Adrenal gland (tissue), 12 donors: ENCODE measurements around the gene CD101. TPM values are rescaled to one million over a fixed set of nuclear protein-coding genes. Genes with fewer than 3 reads are reported as not detected.

Experiments
- DNase-seq, 7 donors: peaks; one replicate each; pipeline ENCODE4 v3.0.0-alpha.2; 2019 to 2020
- H3K27ac ChIP-seq, 5 donors: fragments of 200-600 bp; sonication (generic) in 4 of 5; 1 replicate in 3 of 5; 2 replicates in 2 of 5; pipeline versions ENCODE4 v1.5.1 to v1.8.0; 2016 to 2020; ENCODE audit warnings: mild to moderate bottlenecking in 1 of 5
- H3K27me3 ChIP-seq: fragments of 200-600 bp; 2 replicates; pipeline ENCODE4 v1.8.0; 2021
- H3K36me3 ChIP-seq, 2 donors: fragments of 200-600 bp; replicated peaks in 1 of 2; 1 replicate in 1 of 2; 2 replicates in 1 of 2; pipeline versions ENCODE4 v1.5.1 to v1.8.0; 2018 to 2022
- H3K4me1 ChIP-seq, 2 donors: fragments of 200-600 bp; replicated peaks in 1 of 2; 1 replicate in 1 of 2; 2 replicates in 1 of 2; pipeline versions ENCODE4 v1.5.1 to v1.8.0; 2018 to 2021
- H3K4me3 ChIP-seq, 4 donors: fragments of 200-600 bp; sonication (generic) in 3 of 4; one replicate each; pipeline ENCODE4 v1.5.1; 2016 to 2018
- H3K9me3 ChIP-seq, 3 donors: fragments of 200-600 bp; sonication (generic) in 1 of 3; replicated peaks in 1 of 3; 1 replicate in 2 of 3; 2 replicates in 1 of 3; pipeline versions ENCODE4 v1.5.1 to v1.8.0; 2016 to 2021
- POLR2A ChIP-seq, 2 donors: fragments of 450-650 bp; IDR thresholded peaks; one replicate each; pipeline ENCODE4 v1.6.1; 2017; ENCODE audit warnings: antibody characterized with exemption in 2 of 2, mild to moderate bottlenecking in 2 of 2, moderate library complexity in 1 of 2
- WGBS, 4 donors: extraction: QIAGEN DNeasy Blood & Tissue Kit in 2 of 4; methylation state at CpG; one replicate each; pipeline versions ENCODE4 v1.1.5 to v1.1.7; 2013 to 2017; 5-methylcytosine and 5-hydroxymethylcytosine counted together
- intact Hi-C, 2 donors: fragments of 100-400 bp; cut with DNase I; formaldehyde crosslinking; loops; one replicate each; pipeline versions ENCODE4 v1.14.1 to v1.15.0; 2022 to 2023
- polyA plus RNA-seq, 3 donors: library from polyadenylated mRNA; stranded (reverse); fragments of 200-250 nt in 2 of 3; fragments of 350-450 nt in 1 of 3; fragmentation: Illumina TruSeq in 1 of 3; extraction: RNeasy Lipid Tissue Mini Kit (QIAGEN cat#74804) in 1 of 3; gene quantifications; one replicate each; pipeline ENCODE4 v1.2.3, GENCODE V29; 2013 to 2014
- total RNA-seq, 9 donors: library from RNA; depleted of rRNA in 4 of 9; stranded (reverse); fragments of >200 nt in 4 of 9; fragments of 120-200 nt in 1 of 9; fragmentation: NEBNext Ultra II Directional in 1 of 9; extraction: Animal tissue kit (Norgen Biotek cat#: 25700) in 1 of 9; gene quantifications; one replicate each; pipeline versions ENCODE4 v1.1.0 to v1.2.4, GENCODE V29; 2013 to 2023
- TF ChIP-seq, protein P1 (sequence below), 6 experiments: fragments of 450-650 bp in 4 of 6; fragments of 200-600 bp in 2 of 6; sonication (generic) in 1 of 6; IDR thresholded peaks; 1 replicate in 5 of 6; 2 replicates in 1 of 6; pipeline versions ENCODE4 v1.5.1 to v1.8.0; 2016 to 2021; ENCODE audit warnings: antibody characterized with exemption in 6 of 6, mild to moderate bottlenecking in 2 of 6, moderate library complexity in 1 of 6
- donor health status: healthy with polysubstance abuse.
- donor health status: Bipolar disorder and iron deficiency.
- donor health status: DM: yes; HTN: yes; CAD: no.
- donor health status: DM: no; HTN: no; CAD: no.
- donor health status: DM: no; HTN: no; CAD: no.
- donor health status: DM: yes; HTN: yes; CAD: no.

The CD101 gene
- total and polyA plus RNA-seq, 12 donors = 0.47 to 7.5 (median 1.8) TPM

DNA sequence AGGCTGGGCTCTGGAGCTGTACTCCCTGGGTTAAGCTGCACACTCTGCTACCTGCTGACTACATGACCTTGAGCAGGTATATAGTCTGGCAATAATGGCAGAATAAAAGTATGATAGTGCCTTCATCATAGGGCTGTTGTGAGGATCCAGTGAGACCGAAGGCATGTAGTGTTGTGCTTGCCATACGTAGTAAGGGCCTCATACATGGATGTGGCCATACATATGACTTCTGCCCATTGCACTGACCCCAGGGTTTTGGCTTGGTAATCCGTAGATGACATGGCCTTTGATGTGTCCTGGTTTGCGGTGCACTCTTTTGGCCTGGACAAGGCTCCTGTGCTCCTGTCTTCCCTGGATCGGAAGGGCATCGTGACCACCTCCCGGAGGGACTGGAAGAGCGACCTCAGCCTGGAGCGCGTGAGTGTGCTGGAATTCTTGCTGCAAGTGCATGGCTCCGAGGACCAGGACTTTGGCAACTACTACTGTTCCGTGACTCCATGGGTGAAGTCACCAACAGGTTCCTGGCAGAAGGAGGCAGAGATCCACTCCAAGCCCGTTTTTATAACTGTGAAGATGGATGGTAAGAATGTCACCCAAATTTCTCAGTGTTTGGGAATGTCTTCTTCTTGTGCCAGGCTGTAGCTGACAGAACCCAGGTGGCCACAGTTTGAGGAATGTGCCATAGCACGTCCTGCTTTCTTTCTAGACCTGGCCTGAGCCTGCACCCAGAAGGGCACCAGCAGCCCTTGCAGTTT, 17.0 kb upstream of the CD101 start:
- TF ChIP-seq, protein P1, sequence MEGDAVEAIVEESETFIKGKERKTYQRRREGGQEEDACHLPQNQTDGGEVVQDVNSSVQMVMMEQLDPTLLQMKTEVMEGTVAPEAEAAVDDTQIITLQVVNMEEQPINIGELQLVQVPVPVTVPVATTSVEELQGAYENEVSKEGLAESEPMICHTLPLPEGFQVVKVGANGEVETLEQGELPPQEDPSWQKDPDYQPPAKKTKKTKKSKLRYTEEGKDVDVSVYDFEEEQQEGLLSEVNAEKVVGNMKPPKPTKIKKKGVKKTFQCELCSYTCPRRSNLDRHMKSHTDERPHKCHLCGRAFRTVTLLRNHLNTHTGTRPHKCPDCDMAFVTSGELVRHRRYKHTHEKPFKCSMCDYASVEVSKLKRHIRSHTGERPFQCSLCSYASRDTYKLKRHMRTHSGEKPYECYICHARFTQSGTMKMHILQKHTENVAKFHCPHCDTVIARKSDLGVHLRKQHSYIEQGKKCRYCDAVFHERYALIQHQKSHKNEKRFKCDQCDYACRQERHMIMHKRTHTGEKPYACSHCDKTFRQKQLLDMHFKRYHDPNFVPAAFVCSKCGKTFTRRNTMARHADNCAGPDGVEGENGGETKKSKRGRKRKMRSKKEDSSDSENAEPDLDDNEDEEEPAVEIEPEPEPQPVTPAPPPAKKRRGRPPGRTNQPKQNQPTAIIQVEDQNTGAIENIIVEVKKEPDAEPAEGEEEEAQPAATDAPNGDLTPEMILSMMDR (IDR thresholded peaks at IDR 0.05) = no peak
- no peak for TF ChIP-seq POLR2A (IDR thresholded peaks at IDR 0.05)
- Histone ChIP-seq H3K4me3 (no peak overlapping the region), H3K9me3 (no peaks in the 10 kb centered on the region), H3K4me1 (peaks cover 25 to 41% of the 10 kb centered on the region in 2 donors), H3K36me3 (no peaks in the 10 kb centered on the region), H3K27me3 (no peaks in the 10 kb centered on the region), H3K27ac (peak overlapping the region in 3 of 5 donors; percentile 1 to 62 (median 7))
- intact Hi-C loops = loop anchor here in 1 of 2 donors (10.0 kb wide), 1 partner anchor 70 kb away; no protein-coding TSS in a partner anchor
- WGBS, 4 donors = 81 to 91% (median 86%) methylated on average over 5 to 14 of the region's 14 CpGs
- peak in 4 of 7 donors; percentile 46 to 51 (median 50) for DNase-seq

DNA sequence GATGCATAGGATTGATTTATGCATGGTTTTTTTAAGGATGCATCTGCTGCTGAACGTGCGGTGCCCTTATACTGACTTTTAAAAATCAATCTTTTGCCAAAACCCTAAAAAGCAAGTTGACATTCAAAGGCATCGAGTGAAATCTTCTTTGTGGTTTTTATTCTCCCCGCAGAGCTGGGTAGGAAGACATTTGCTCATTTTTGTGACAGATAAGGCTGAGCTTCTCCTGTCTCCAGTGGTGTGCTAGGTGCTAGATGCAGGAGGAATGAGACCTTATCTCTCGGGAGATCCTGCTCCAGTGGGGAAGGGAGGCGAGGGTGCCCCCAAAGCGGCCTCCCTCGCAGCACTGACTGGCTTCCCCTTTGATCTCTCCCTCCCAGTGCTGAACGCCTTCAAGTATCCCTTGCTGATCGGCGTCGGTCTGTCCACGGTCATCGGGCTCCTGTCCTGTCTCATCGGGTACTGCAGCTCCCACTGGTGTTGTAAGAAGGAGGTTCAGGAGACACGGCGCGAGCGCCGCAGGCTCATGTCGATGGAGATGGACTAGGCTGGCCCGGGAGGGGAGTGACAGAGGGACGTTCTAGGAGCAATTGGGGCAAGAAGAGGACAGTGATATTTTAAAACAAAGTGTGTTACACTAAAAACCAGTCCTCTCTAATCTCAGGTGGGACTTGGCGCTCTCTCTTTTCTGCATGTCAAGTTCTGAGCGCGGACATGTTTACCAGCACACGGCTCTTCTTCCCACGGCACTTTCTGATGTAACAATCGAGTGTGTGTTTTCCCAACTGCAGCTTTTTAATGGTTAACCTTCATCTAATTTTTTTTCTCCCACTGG, 14.9 kb upstream of the CD101 start:
- no peak for DNase-seq
- Histone ChIP-seq H3K9me3 (no peaks in the 10 kb centered on the region), H3K4me3 (no peak overlapping the region), H3K4me1 (peaks cover 33 to 56% of the 10 kb centered on the region in 2 donors), H3K36me3 (no peaks in the 10 kb centered on the region), H3K27ac (no peak overlapping the region), H3K27me3 (no peaks in the 10 kb centered on the region)
- TF ChIP-seq, protein P1 (IDR thresholded peaks at IDR 0.05) = no peak
- TF ChIP-seq POLR2A (IDR thresholded peaks at IDR 0.05) = no peak
- WGBS, 4 donors = 78 to 88% (median 83%) methylated on average over 28 to 29 of the region's 29 CpGs
- intact Hi-C loops = loop anchor here in 1 of 2 donors (10.0 kb wide), 1 partner anchor 72 kb away; no protein-coding TSS in a partner anchor

DNA sequence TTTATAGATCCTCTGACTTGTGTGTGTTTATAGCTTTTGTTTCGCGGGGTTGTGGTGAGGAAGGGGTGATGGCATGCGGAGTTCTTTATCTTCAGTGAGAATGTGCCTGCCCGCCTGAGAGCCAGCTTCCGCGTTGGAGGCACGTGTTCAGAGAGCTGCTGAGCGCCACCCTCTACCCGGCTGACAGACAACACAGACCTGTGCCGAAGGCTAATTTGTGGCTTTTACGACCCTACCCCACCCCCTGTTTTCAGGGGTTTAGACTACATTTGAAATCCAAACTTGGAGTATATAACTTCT, 14.4 kb upstream of the CD101 start:
- Histone ChIP-seq H3K27me3 (no peaks in the 10 kb centered on the region), H3K4me3 (no peak overlapping the region), H3K9me3 (no peaks in the 10 kb centered on the region), H3K4me1 (peaks cover 32 to 56% of the 10 kb centered on the region in 2 donors), H3K27ac (no peak overlapping the region), H3K36me3 (no peaks in the 10 kb centered on the region)
- intact Hi-C loops = loop anchor here in 1 of 2 donors (10.0 kb wide), 1 partner anchor 72 kb away; no protein-coding TSS in a partner anchor
- 69 to 80% (median 76%) methylated on average over 11 of the region's 11 CpGs for WGBS, 4 donors
- TF ChIP-seq, protein P1 (IDR thresholded peaks at IDR 0.05) = no peak
- no peak for TF ChIP-seq POLR2A (IDR thresholded peaks at IDR 0.05)
- DNase-seq = no peak

DNA sequence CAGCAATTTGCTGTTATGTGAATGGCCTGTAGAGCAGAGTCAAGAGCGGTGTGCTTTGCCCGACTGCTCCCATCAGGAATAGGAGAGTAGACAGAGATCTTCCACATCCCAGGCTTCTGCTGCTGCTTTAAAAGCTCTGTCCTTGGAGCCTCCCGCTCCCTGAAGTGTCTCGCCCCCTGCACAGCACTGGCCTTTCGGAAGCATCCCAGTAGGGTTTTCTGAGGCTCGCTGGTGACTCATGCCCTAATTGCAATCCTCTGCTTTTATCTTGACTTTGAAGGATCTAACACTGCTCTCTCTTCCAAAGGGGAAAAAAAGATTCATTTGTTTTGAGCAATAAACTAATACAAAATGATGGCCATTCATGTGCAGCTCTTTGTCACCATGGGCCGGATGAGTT, 13.3 kb upstream of the CD101 start:
- WGBS, 4 donors = 46 to 59% (median 50%) methylated on average over 7 of the region's 7 CpGs
- peak in 1 of 2 donors; percentile 43 for TF ChIP-seq POLR2A (IDR thresholded peaks at IDR 0.05)
- TF ChIP-seq, protein P1 (IDR thresholded peaks at IDR 0.05) = no peak
- no peaks in the 10 kb centered on the region for H3K9me3 ChIP-seq
- peaks cover 22 to 45% of the 10 kb centered on the region in 2 donors for H3K4me1 ChIP-seq
- H3K27me3 ChIP-seq = no peaks in the 10 kb centered on the region
- intact Hi-C loops = loop anchor here in 1 of 2 donors (10.0 kb wide), 1 partner anchor 73 kb away; no protein-coding TSS in a partner anchor
- peak; percentile 55 to 90 (median 87) for DNase-seq
- no peaks in the 10 kb centered on the region for H3K36me3 ChIP-seq
- H3K27ac ChIP-seq = peak overlapping the region in 4 of 5 donors; percentile 55 to 83 (median 70)
- no peak overlapping the region for H3K4me3 ChIP-seq
